DOHH2 (cell line): ENCODE results near the gene CPED1.
"Not testable (repeated sequence)": the region's sequence is repeated elsewhere in the genome, so short reads cannot be mapped to it uniquely, and the experiment has no call there.

ENCODE experiments used
- H3F3A ChIP-seq: fragments of 200-600 bp; sonication (generic), shearing (Covaris generic); 2 replicates; pipeline ENCODE4 v1.6.0; 2016; ENCODE audit warnings: antibody characterized with exemption, mild to moderate bottlenecking; ENCODE audit not compliant: control insufficient read depth, insufficient read depth
- H3K27ac ChIP-seq: fragments of 200-600 bp; sonication (generic); 2 replicates; pipeline ENCODE4 v1.5.1; 2014; ENCODE audit warnings: low read depth, mild to moderate bottlenecking, low read length, moderate library complexity
- H3K27me3 ChIP-seq: fragments of 200-600 bp; sonication (generic); 2 replicates; pipeline ENCODE4 v1.6.1; 2014; ENCODE audit warnings: mild to moderate bottlenecking, low read length, mixed read lengths; ENCODE audit not compliant: control insufficient read depth
- H3K36me3 ChIP-seq: fragments of 200-600 bp; sonication (generic); 2 replicates; pipeline ENCODE4 v1.6.1; 2014; ENCODE audit warnings: mild to moderate bottlenecking, low read length, moderate library complexity, mixed read lengths; ENCODE audit not compliant: control insufficient read depth
- H3K4me1 ChIP-seq: fragments of 200-600 bp; sonication (generic); 2 replicates; pipeline ENCODE4 v1.6.1; 2014; ENCODE audit warnings: mild to moderate bottlenecking, low read length, mixed read lengths; ENCODE audit not compliant: control insufficient read depth
- H3K4me2 ChIP-seq: fragments of 200-600 bp; sonication (generic); 2 replicates; pipeline ENCODE4 v1.6.0; 2014; ENCODE audit warnings: mild to moderate bottlenecking, low read length, moderate library complexity
- H3K4me3 ChIP-seq: fragments of 200-600 bp; sonication (generic); 2 replicates; pipeline ENCODE4 v1.5.1; 2014; ENCODE audit warnings: mild to moderate bottlenecking, low read length, mixed read lengths
- H3K79me2 ChIP-seq: fragments of 200-600 bp; sonication (generic); 2 replicates; pipeline ENCODE4 v1.6.1; 2014; ENCODE audit warnings: mild to moderate bottlenecking, low read length, mixed read lengths; ENCODE audit not compliant: control insufficient read depth
- H3K9me2 ChIP-seq: fragments of 200-600 bp; sonication (generic); replicated peaks from 2 replicates; pipeline ENCODE4 v1.6.1; 2014; ENCODE audit warnings: mild to moderate bottlenecking, low read length, mixed read lengths; ENCODE audit not compliant: control insufficient read depth
- H3K9me3 ChIP-seq: fragments of 200-600 bp; sonication (generic); 2 replicates; pipeline ENCODE4 v1.6.1; 2014; ENCODE audit warnings: antibody characterized with exemption, low read length, mixed read lengths; ENCODE audit not compliant: control insufficient read depth, insufficient read depth
- H4K20me1 ChIP-seq: fragments of 200-600 bp; sonication (generic); 2 replicates; pipeline ENCODE4 v1.6.0; 2014; ENCODE audit warnings: low read depth, mild to moderate bottlenecking, antibody characterized with exemption, low read length, moderate library complexity; ENCODE audit not compliant: control insufficient read depth, insufficient read depth
- EZH2phosphoT487 ChIP-seq: fragments of 200-600 bp; sonication (generic); IDR thresholded peaks from 2 replicates; pipeline ENCODE4 v1.6.1; 2017; ENCODE audit warnings: borderline replicate concordance, mild to moderate bottlenecking, antibody characterized with exemption, low read length, moderate library complexity, mixed read lengths
- TF ChIP-seq, protein P1 (sequence below): fragments of 200-600 bp; sonication (generic); IDR thresholded peaks from one replicate; pipeline ENCODE4 v1.5.1; 2014; ENCODE audit warnings: antibody characterized with exemption, mild to moderate bottlenecking, low read depth, low read length; ENCODE audit not compliant: poor library complexity, severe bottlenecking

The CPED1 gene

GRCh38 chr7:121235201-121235600 is 246.7 kb downstream of the CPED1 start:
- Histone ChIP-seq H3K4me1 (no peaks in the 10 kb centered on the region), H3K79me2 (no peaks in the 10 kb centered on the region), H4K20me1 (no peaks in the 10 kb centered on the region), H3F3A (no peaks in the 10 kb centered on the region), H3K27me3 (no peaks in the 10 kb centered on the region), H3K9me3 (no peaks in the 10 kb centered on the region), H3K36me3 (no peaks in the 10 kb centered on the region), H3K9me2 (no peaks in the 10 kb centered on the region), H3K27ac (no peak overlapping the region), H3K4me2 (no peak overlapping the region), H3K4me3 (no peak overlapping the region)
- TF ChIP-seq EZH2phosphoT487 = no peak
- TF ChIP-seq, protein P1, sequence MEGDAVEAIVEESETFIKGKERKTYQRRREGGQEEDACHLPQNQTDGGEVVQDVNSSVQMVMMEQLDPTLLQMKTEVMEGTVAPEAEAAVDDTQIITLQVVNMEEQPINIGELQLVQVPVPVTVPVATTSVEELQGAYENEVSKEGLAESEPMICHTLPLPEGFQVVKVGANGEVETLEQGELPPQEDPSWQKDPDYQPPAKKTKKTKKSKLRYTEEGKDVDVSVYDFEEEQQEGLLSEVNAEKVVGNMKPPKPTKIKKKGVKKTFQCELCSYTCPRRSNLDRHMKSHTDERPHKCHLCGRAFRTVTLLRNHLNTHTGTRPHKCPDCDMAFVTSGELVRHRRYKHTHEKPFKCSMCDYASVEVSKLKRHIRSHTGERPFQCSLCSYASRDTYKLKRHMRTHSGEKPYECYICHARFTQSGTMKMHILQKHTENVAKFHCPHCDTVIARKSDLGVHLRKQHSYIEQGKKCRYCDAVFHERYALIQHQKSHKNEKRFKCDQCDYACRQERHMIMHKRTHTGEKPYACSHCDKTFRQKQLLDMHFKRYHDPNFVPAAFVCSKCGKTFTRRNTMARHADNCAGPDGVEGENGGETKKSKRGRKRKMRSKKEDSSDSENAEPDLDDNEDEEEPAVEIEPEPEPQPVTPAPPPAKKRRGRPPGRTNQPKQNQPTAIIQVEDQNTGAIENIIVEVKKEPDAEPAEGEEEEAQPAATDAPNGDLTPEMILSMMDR = no peak

DNA sequence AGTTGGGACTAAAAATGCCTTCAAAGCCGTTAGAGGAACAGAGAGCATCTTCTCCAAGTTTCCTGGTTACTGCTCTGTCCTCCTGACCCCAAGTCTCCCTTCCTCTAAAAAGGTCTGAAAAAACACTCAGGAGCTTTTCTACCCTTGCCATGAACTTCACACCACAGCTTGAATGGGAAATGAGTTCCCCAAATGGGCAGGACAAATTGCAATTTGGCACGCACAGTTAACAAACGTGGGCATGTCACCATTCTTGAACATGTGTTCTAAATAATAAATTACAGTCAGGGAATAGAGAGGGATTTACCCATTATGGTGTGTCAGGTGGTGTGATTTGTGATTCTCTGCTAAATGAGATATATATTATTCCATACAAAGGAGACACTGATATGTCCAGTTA is 249.1 kb downstream of the CPED1 start:
- no peaks in the 10 kb centered on the region for H3K9me3 ChIP-seq
- TF ChIP-seq, protein P1 = no peak
- no peak for TF ChIP-seq EZH2phosphoT487
- H3K4me1 ChIP-seq = no peaks in the 10 kb centered on the region
- no peaks in the 10 kb centered on the region for H3K36me3 ChIP-seq
- H3K27me3 ChIP-seq = no peaks in the 10 kb centered on the region
- no peak overlapping the region for H3K27ac ChIP-seq
- H4K20me1 ChIP-seq = no peaks in the 10 kb centered on the region
- no peaks in the 10 kb centered on the region for H3K79me2 ChIP-seq
- H3K4me2 ChIP-seq = no peak overlapping the region
- no peaks in the 10 kb centered on the region for H3K9me2 ChIP-seq
- H3F3A ChIP-seq = no peaks in the 10 kb centered on the region
- H3K4me3 ChIP-seq = no peak overlapping the region

DNA sequence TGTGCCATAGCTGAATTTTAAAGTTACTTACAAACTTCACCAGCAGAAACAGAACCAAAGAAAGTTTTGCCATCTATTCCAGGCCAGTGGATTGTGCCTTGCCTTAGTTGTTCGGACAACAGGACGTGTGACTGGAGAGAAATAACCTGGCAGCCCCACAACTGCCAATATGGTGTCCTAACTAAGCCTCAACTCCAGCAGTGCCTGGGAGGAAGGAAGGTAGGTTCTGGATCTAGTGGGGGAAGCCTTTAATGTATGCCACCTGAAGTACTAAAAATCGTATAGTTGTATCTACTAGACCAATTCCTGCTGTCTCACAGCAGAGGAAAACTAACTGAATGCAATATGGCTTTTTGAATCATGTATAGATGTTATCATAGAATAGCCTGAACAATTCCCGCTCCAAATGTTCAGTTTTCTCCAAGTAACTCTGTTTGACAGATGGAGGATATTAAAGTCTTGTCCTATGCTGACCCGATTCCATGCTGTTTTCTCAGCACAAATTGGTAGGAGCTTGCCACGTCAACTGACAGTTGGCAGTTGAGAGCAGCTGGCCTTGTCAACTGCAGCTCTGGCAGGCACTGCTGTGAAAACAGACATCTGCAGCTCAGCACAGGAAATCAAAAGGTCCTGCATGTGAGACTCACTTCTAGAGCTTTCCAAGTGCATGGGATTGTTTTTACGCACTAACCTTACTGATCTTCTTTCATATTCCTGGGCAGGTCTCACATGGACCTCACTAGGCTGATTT is 255.8 kb downstream of the CPED1 start:
- Histone ChIP-seq H3K9me3 (no peaks in the 10 kb centered on the region), H3K9me2 (no peaks in the 10 kb centered on the region), H4K20me1 (no peaks in the 10 kb centered on the region), H3F3A (no peaks in the 10 kb centered on the region), H3K27ac (no peak overlapping the region), H3K4me3 (no peak overlapping the region), H3K4me1 (peaks cover 14% of the 10 kb centered on the region), H3K79me2 (no peaks in the 10 kb centered on the region), H3K36me3 (no peaks in the 10 kb centered on the region), H3K27me3 (no peaks in the 10 kb centered on the region), H3K4me2 (peak overlapping the region; percentile 18)
- TF ChIP-seq, protein P1 = no peak
- no peak for TF ChIP-seq EZH2phosphoT487

DNA sequence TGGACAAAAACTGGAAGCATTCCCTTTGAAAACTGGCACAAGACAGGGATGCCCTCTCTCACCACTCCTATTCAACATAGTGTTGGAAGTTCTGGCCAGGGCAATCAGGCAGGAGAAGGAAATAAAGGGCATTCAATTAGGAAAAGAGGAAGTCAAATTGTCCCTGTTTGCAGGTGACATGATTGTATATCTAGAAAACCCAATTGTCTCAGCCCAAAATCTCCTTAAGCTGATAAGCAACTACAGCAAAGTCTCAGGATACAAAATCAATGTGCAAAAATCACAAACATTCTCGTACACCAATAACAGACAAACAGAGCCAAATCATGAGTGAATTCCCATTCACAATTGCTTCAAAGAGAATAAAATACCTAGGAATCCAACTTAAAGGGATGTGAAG is 262.9 kb downstream of the CPED1 start:
- H3F3A ChIP-seq, H3K9me3 ChIP-seq, H3K4me1 ChIP-seq, H4K20me1 ChIP-seq, H3K79me2 ChIP-seq, H3K36me3 ChIP-seq, H3K27me3 ChIP-seq, H3K4me3 ChIP-seq, H3K27ac ChIP-seq, H3K9me2 ChIP-seq, H3K4me2 ChIP-seq: not testable (repeated sequence)

GRCh38 chr7:121252523-121253235 is 264.2 kb downstream of the CPED1 start:
- H3K27ac ChIP-seq, H3K9me3 ChIP-seq, H3K36me3 ChIP-seq, H3K4me1 ChIP-seq, H3K4me2 ChIP-seq, H3K4me3 ChIP-seq, H3K9me2 ChIP-seq, H3K27me3 ChIP-seq, H3F3A ChIP-seq, H4K20me1 ChIP-seq, H3K79me2 ChIP-seq: not testable (repeated sequence)
